HL-60/S4 (cell line): ENCODE measurements around the gene IMPG2.

ENCODE experiments used
- in situ Hi-C: fragments of 300-500 bp; cut with MboI; formaldehyde crosslinking; loops from 2 replicates; pipeline ENCODE4 v1.14.3; 2022; ENCODE audit warnings: low sequenced_read_pairs

The IMPG2 gene

GRCh38 chr3:101278727-101279126, 41.6 kb downstream of the IMPG2 start:
- in situ Hi-C loops: no loop called here

- in situ Hi-C loops: no loop called here
Measured at GRCh38 chr3:101273608-101274007, 46.8 kb downstream of the IMPG2 start.

DNA sequence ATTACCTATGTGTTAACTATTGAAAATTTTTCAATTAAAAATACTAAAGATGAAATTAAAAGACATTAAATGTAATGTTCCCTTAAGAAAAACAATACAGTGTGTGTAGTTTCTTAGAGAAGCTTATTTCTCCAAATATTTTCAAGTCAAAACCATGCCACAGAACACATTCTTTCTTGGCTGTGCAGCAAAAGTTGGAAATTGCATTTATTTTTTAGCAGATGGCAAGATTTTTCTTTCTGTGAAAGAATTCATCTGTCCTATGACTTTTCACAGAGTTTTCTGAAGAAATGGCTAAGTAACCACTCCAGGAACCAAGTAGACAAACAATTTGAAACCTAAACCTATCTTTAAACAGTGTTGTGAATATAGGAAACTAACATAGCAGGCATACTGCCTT, 47.2 kb downstream of the IMPG2 start:
- in situ Hi-C loops: no loop called here

DNA sequence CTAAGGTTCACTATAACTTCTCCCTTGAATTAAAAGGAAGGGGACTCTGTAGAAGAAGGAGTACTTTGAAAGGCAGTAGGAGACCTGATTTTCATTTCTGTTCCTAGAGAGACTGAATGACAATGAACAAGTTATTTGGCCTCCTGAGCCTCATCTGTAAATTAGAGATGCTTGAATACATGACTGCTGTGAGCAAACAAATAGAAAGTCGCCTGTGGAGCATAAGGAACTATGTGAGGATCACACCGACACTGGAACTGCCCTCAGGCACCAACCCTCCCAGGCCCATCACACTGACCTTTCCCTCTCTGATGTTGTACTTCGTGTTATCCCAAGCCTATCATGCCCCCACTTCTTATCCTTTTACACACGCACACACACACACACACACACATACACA, 48.6 kb downstream of the IMPG2 start:
- in situ Hi-C loops: no loop called here

GRCh38 chr3:101270149-101270548, 50.2 kb downstream of the IMPG2 start:
- in situ Hi-C loops: no loop called here

GRCh38 chr3:101268971-101269671, 51.3 kb downstream of the IMPG2 start:
- in situ Hi-C loops: no loop called here

DNA sequence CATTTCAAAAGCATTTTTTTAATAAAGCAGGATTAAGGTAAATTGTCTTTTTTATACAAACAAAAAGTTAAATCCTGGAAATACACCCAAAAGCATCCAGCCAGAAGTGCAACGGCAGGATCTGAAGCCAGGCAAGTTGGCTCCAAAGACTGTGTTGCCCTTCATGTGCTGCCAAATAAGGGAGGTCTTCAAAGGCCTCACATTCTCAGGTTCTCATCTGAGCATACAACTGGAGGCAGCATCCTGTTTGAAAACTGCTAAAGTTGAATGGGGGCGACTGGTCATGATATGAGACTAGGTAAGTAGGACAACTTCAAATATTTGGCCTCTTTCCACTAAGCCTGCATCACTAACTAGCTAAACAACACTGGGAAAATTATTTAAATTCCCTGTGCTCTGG, 52.2 kb downstream of the IMPG2 start:
- in situ Hi-C loops: no loop called here

GRCh38 chr3:101266566-101266965, 53.8 kb downstream of the IMPG2 start:
- in situ Hi-C loops: no loop called here

DNA sequence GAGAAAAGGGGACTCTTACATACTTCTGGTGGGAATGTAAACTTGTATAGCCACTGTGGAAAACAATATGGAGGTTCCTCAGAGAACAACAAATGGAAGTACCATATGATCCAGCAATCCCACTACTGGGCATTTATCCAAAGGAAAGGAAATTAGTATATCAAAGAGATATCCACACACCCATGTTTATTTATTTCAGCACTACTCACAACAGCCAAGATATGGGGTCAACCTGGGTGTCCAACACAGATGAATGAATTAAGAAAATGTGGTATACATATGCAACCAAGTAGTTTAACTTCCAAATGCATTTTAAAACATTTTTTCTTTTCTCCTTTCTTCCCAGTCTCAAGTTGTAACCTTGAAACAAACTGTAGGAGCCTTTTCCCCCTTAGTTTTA, 54.3 kb downstream of the IMPG2 start:
- in situ Hi-C loops: no loop called here

DNA sequence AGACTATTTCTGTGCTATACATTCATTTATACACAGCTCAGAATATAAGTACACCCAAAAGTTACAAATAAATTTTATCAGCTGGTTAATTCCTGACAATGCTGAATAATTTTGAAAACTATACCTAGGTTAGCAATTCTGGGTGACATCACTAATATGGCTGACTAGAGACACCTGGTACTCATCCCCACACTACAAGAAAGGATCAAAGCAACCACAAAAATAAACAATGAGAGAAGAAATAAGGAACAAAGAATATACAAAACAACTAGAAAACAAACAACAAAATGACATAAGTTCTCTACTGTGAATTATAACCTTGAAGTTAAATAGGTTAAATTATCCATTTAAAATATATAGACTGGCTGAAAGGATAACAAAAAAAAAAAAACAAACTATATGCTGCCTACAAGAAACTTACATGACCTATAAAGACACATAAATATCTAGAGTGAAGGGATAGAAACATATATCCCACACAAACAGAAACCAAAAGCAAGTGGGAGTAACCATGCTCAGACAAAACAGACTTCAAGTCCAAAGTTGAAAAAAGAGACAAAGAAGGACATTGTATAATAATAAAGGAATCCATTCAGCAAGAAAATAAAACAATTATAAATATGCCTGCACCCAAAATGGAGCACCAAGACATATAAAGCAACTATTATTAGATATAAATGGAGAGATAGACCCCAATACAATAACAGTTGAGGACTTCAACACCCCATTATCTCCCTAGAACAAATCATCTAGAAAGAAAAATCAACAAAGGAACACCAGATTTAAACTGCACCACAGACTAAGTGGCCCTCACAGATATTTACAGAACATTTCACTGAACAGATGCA, 57.8 kb downstream of the IMPG2 start:
- in situ Hi-C loops: no loop called here

DNA sequence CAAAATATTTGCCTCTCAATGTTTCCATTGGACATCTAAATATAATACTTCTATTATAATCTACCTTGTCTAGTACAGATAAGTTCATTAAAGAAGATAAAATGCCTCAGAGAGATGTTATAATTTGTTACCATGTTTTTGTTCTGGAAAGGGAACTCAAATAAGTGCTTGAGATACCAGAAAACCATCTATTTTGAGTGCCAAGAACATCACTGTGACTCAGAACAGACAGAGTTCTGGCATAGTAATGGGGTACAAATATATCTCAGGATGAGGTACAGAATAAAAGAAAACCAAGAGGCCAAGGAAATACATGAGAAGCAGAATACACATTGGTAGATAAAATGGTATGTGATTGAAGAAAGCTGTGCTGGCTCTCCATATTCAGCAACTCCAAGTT, 58.9 kb downstream of the IMPG2 start:
- in situ Hi-C loops: no loop called here

DNA sequence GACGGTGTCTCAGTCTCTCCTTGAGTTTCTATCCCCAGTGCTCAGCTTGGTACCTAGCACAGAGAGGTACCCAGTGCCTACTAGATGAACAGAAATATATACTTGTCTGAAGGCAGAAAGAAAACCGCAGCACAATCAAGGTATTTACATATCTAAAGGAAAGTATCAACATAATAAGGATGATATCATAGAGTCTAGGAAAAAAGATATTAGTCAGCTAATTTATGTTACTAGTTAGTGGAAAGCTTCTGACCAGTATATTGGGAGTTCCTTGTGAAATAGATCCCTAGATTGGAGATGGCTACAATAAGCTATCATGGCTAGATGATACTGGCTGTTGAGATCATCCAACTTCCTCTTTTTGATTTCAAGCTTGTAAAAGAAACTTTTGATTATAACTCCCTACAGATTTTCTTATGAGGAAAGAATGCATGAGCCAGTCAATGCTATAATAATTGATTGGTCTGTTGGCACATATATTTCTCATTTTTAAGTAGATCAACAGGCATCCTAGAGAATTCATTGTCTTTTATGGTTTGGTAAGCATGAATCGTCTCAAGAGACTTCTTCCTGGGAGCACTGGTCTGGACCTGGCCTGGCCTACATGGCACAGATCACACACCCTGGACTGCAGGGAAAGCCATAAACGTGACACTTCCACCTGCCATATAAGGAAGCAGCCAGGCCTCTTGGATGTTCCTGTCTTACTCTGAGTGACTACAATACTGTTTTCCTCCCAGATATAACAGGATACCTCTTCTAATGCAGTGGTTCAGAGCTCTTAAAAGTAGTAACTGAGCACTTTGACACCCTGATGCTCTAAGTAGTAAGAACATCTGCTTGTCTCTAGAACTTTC, 60.7 kb downstream of the IMPG2 start:
- in situ Hi-C loops: no loop called here

DNA sequence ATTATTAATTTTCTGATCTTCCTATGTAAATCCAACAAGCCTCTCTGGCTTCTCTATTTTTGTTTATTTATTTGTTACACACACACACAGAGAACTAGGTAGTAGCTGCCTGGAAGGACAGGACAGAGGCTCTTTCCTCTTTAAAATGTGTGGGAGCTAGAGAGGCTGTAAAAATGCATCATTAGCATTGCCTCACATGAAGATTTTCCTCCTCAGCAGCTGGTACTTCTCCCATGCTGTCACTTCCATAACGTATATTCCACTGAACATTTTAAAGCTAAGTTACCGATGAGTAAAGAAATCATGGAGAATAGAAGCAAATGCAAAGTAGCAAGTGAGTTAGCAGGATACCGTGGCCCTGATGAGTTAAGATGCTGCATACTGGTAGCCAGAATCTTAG, 63.9 kb downstream of the IMPG2 start:
- in situ Hi-C loops: no loop called here

DNA sequence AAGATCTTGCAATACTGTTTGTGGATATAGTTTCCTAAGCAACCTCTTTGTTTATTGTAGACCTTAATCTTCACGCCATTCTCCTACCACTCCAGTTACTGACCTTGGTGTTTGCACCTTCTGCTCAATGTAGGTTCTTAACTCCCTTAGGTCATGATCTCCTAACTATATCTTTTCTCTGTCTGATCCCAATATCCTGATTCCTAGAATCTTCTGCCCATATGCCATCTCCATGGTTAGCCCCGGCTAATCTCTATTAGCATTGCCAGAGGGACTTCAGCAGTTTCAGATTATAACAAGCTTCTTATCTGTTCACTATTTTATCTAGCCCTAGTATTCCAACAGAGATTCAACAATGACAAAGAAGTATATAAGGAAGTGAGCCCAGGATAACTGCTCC, 64.9 kb downstream of the IMPG2 start:
- in situ Hi-C loops: no loop called here

- in situ Hi-C loops: no loop called here
Measured at GRCh38 chr3:101253396-101253795, 67.0 kb downstream of the IMPG2 start.

- in situ Hi-C loops: no loop called here
Measured at GRCh38 chr3:101252945-101253344, 67.4 kb downstream of the IMPG2 start.

- in situ Hi-C loops: no loop called here
Measured at GRCh38 chr3:101252307-101252706, 68.1 kb downstream of the IMPG2 start.

DNA sequence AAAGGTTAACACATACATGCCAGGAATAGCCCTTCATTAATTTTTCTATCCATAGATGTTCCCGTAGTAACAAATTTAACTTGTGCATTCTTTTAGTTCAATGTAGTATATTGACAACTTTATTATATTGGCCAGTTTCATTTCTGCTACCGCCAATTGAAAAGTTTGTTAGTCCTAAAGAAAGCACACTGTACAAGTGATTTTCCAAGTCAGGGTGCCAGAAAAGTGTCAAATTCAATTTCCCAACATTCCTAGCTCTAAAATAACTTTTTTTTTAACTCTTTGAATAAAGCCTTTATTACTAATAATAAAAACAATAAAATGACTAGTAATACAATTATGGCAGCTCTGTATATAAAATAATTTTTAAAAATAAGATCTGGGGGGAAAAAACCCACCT, 68.9 kb downstream of the IMPG2 start:
- in situ Hi-C loops: no loop called here

- in situ Hi-C loops: no loop called here
Measured at GRCh38 chr3:101249522-101249921, 70.9 kb downstream of the IMPG2 start.

DNA sequence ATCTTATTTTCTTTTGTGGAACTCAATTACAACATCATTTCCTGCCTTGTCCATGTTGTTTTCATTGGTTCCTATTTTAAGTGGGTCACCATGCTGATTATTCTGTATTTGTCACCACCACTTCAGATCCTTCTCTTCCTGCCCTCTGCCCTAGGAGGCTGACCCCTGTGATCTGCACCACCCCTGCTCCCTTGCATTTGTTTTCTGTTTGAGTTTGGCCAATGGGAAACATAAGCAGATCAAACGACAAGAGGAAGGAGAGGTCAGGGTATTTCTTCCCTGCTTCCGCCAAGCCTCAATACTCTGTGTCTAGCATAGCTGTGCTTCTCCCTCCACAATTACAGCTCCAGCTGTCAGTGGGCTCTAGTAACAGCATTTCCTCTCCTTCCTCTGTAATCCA, 71.6 kb downstream of the IMPG2 start:
- in situ Hi-C loops: no loop called here

- in situ Hi-C loops: no loop called here
Measured at GRCh38 chr3:101244212-101244575, 76.2 kb downstream of the IMPG2 start.
